Uterus (tissue), 4 donors: ENCODE results near the gene FSCN2. TPM values are rescaled to one million over a fixed set of nuclear protein-coding genes. Genes with fewer than 3 reads are reported as not detected.
A peak's percentile ranks its signal among the peaks of the same experiment; 100 is the strongest.

Experiments
- DNase-seq, 2 donors: peaks; one replicate each; pipeline ENCODE4 v3.0.0-alpha.2; 2019 to 2020
- H3K27ac ChIP-seq, 2 donors: fragments of 200-600 bp; sonication (generic); 1 replicate in 1 of 2; 2 replicates in 1 of 2; pipeline ENCODE4 v1.5.1; 2016 to 2018
- H3K27me3 ChIP-seq, 2 donors: fragments of 200-600 bp; sonication (generic); one replicate each; pipeline ENCODE4 v1.5.1; 2018 to 2019; ENCODE audit warnings: control low read depth in 1 of 2
- H3K36me3 ChIP-seq, 2 donors: fragments of 200-600 bp; sonication (generic); one replicate each; pipeline ENCODE4 v1.5.1; 2019; ENCODE audit warnings: control low read depth in 1 of 2
- H3K4me1 ChIP-seq, 2 donors: fragments of 200-600 bp; sonication (generic); one replicate each; pipeline ENCODE4 v1.5.1; 2018 to 2019; ENCODE audit warnings: control low read depth in 1 of 2
- H3K4me3 ChIP-seq, 2 donors: fragments of 200-600 bp; sonication (generic); 1 replicate in 1 of 2; 2 replicates in 1 of 2; pipeline ENCODE4 v1.5.1; 2018 to 2019; ENCODE audit warnings: mild to moderate bottlenecking in 1 of 2
- H3K9me3 ChIP-seq, 2 donors: fragments of 200-600 bp; sonication (generic); one replicate each; pipeline ENCODE4 v1.5.1; 2019; ENCODE audit warnings: control low read depth in 1 of 2
- CTCF ChIP-seq, 4 experiments: fragments of 200-600 bp in 2 of 4; fragments of 450-650 bp in 2 of 4; sonication (generic) in 2 of 4; IDR thresholded peaks; one replicate each; pipeline ENCODE4 v1.5.1; 2016 to 2019; ENCODE audit warnings: antibody characterized with exemption in 4 of 4, mild to moderate bottlenecking in 2 of 4, moderate library complexity in 1 of 4
- POLR2A ChIP-seq, 2 donors: fragments of 450-650 bp; IDR thresholded peaks; one replicate each; pipeline ENCODE4 v1.6.1; 2016; ENCODE audit warnings: antibody characterized with exemption in 2 of 2, mild to moderate bottlenecking in 1 of 2, moderate library complexity in 1 of 2
- intact Hi-C: fragments of 100-400 bp; cut with DNase I; formaldehyde crosslinking; loops from one replicate; pipeline ENCODE4 v1.15.1; 2023; ENCODE audit warnings: low total_unique reads
- total RNA-seq, 4 donors: library from RNA; depleted of rRNA in 3 of 4; stranded (reverse); fragments of >200 nt in 3 of 4; gene quantifications; one replicate each; pipeline versions ENCODE4 v1.1.0 to v1.2.4, GENCODE V29; 2014 to 2023
- donor health status: DM: yes; HTN: yes; CAD: no.

The FSCN2 gene
- total RNA-seq, 4 donors from 2014 or later: 5.0 to 7.4 TPM; not detected in 2

GRCh38 chr17:81519284-81520020 lies 8.7 kb upstream of the FSCN2 start:
- no peaks in the 10 kb centered on the region for H3K36me3 ChIP-seq
- TF ChIP-seq CTCF (IDR thresholded peaks at IDR 0.05): peak in 3 of 4 experiments; percentile 45 to 70 (median 62)
- no peak for TF ChIP-seq POLR2A (IDR thresholded peaks at IDR 0.05)
- H3K9me3 ChIP-seq: no peaks in the 10 kb centered on the region
- H3K27me3 ChIP-seq: no peaks in the 10 kb centered on the region
- peak overlapping the region; percentile 43 to 100 for H3K27ac ChIP-seq
- intact Hi-C loops: no loop called here
- peaks cover 3 to 25% of the 10 kb centered on the region in 2 donors for H3K4me1 ChIP-seq
- H3K4me3 ChIP-seq: peak overlapping the region; percentile 36 to 98
- DNase-seq: peak; percentile 40 to 47

GRCh38 chr17:81520021-81520901 lies 7.9 kb upstream of the FSCN2 start:
- DNase-seq: no peak
- H3K4me3 ChIP-seq: no peak overlapping the region
- intact Hi-C loops: no loop called here
- H3K27me3 ChIP-seq: no peaks in the 10 kb centered on the region
- no peaks in the 10 kb centered on the region for H3K36me3 ChIP-seq
- peaks cover 3 to 25% of the 10 kb centered on the region in 2 donors for H3K4me1 ChIP-seq
- no peaks in the 10 kb centered on the region for H3K9me3 ChIP-seq
- H3K27ac ChIP-seq: peak overlapping the region in 1 of 2 donors; percentile 100
- TF ChIP-seq POLR2A (IDR thresholded peaks at IDR 0.05): no peak
- no peak for TF ChIP-seq CTCF (IDR thresholded peaks at IDR 0.05)

GRCh38 chr17:81522491-81523401 lies 5.4 kb upstream of the FSCN2 start:
- intact Hi-C loops: no loop called here

GRCh38 chr17:81523402-81524038 lies 4.7 kb upstream of the FSCN2 start:
- Histone ChIP-seq H3K27ac (no peak overlapping the region), H3K4me1 (peaks cover 0 to 14% of the 10 kb centered on the region in 2 donors)

More at GRCh38 chr17:81522491-81523401, 5.4 kb upstream of the FSCN2 start:
- H3K36me3 ChIP-seq: no peaks in the 10 kb centered on the region
- DNase-seq: no peak
- peaks cover 0 to 5% of the 10 kb centered on the region in 2 donors for H3K27me3 ChIP-seq
- peaks cover 0 to 15% of the 10 kb centered on the region in 2 donors for H3K4me1 ChIP-seq
- H3K27ac ChIP-seq: no peak overlapping the region
- H3K9me3 ChIP-seq: no peaks in the 10 kb centered on the region
- H3K4me3 ChIP-seq: no peak overlapping the region
- no peak for TF ChIP-seq POLR2A (IDR thresholded peaks at IDR 0.05)

More at GRCh38 chr17:81523402-81524038, 4.7 kb upstream of the FSCN2 start:
- TF ChIP-seq POLR2A (IDR thresholded peaks at IDR 0.05) (no peak), CTCF (IDR thresholded peaks at IDR 0.05) (no peak)
- intact Hi-C loops: no loop called here
- peaks cover 0 to 5% of the 10 kb centered on the region in 2 donors for H3K27me3 ChIP-seq
- no peaks in the 10 kb centered on the region for H3K36me3 ChIP-seq
- no peak for DNase-seq
- H3K4me3 ChIP-seq: no peak overlapping the region
- no peaks in the 10 kb centered on the region for H3K9me3 ChIP-seq
